NCI-H1436 (cell line): Measurements from ENCODE around the gene RAI1.

Experiments used
- DNase-seq: peaks from one replicate; lab custom pipeline; 2025; lab: John Stamatoyannopoulos, UW

RAI1 gene

GRCh38 chr17:17750881-17751280, 69.6 kb downstream of the RAI1 start:
- DNase-seq: no peak

DNA sequence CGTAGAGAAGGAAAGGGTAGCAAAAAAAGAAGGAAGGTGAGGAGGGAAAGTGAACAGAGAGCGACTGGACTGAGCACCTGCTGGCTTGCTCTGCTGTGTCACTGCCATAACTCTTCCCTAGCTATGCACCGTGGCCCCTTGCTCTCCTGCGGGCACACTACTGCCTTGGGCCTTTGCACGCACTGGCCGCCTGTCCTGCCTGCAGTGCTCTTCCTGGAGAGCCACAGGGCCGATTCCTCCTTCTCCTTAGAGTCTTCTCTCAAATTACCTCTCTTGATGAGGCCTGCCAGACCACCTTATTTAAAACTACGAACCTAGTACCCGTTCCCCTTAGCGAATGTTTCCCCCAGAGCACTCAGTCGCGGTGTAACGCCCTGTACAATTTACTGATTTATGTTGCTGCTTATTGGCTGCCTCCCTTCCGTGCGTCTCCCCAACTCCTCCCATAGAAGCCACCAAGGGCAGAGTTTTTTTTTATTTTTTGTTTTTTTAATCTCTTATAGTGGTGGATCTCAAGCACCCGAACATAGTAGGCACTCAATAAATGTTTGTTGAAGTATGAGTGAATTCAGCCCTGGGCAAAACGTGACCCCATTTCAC, 70.3 kb downstream of the RAI1 start:
- DNase-seq: no peak

- peak; percentile 98 for DNase-seq
Observed at GRCh38 chr17:17752089-17752820, 71.0 kb downstream of the RAI1 start.

DNA sequence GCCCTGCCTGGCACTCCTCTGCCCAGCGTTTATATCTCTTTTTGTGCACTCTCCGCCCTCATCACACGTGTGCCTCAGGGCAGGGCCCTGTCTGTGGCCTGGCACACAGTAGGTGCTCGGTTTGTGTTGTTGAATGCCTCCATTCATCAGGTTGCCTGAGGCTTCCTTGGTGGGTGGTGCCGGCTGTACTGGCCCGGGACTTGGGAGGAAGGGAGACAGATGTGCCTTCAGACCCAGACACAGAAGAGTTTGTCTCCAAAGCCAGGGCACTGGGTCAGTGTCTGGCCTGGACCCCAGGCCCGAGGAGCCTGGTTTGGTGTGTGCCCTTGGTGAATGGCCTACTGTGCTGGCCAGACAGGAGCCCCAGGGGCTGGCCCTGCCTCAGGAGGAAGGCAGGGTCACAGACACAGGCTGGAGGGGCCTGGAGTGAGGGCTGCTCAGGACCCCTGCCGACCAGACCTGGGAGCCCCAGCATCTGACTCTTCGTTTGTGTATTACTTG, 71.6 kb downstream of the RAI1 start:
- DNase-seq: no peak

GRCh38 chr17:17754719-17755686, 73.7 kb downstream of the RAI1 start:
- no peak for DNase-seq

DNA sequence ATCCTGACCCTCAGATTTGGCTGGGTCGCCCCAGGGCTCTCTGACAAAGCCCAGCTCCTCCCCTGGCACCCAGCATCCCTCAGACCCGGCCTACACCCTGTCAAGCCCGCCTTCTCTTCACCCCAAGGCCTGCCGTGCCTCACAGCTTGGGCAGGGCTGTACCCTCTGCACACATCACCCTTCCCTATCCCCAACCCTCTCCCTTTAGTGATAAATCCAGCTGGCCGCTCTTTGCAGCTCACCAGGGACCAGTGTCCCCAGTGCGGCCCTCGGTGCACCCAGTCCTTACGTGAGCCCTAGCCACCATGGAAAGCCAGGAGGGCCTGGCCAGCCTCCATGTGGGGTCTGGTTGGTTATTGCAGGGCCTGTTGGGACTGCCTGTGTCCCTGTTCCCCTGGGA, 74.5 kb downstream of the RAI1 start:
- no peak for DNase-seq

DNA sequence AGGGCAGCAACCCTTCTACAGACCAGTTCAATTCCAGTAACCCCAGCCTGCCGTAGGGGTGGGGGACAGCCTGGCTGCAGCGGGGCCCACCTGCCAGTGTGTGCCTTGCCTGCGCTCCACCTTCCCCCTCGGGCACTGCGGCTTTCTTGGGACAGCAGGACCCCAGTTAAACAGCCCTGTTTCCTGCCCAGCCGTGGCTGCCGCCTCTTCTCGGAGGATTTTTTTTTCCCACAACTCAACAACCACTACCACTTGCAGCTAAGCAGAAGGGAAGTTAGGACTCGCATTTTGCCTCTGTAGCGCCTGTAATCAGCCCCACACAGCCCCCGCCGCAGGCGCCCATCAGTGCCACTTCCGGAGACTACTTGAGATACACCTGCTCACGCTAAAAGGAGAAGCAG, 76.1 kb downstream of the RAI1 start:
- DNase-seq: peak; percentile 72

GRCh38 chr17:17757956-17758845, 76.9 kb downstream of the RAI1 start:
- peak; percentile 76 for DNase-seq

GRCh38 chr17:17758941-17759563, 77.8 kb downstream of the RAI1 start:
- no peak for DNase-seq

- no peak for DNase-seq
Observed at GRCh38 chr17:17760350-17760749, 79.1 kb downstream of the RAI1 start.

DNA sequence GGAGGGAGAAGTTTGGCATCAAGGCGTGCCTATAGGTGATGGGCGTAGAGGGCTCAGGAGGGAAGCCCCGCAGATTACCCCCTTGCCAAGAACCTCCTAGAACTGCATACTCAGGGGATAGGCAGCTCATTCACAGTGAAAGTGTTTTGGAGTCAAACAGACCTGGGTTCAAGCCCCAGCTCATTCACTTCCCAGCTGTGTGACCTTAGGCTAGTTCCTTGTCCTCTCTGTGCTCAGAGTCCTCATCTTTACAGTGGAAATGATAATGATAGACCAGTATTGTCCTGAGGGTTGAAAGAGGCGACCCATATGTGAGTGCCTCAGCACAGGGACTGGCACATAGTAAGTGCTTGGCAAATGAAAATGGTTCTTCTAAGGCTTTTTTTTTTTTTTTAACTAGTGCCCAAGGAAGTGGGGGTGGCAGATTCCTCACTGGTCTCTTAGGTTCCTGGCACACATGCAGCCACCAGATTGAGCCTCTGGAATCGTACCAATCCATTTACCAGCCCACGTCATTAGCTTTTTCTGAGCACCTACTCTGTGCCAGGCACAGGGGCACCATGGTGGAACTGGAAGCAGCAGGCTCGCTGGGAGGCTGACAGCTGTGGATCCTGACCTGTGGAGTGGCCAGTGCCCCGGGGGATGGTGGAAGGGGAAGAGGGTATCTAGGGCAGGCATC, 79.8 kb downstream of the RAI1 start:
- no peak for DNase-seq

DNA sequence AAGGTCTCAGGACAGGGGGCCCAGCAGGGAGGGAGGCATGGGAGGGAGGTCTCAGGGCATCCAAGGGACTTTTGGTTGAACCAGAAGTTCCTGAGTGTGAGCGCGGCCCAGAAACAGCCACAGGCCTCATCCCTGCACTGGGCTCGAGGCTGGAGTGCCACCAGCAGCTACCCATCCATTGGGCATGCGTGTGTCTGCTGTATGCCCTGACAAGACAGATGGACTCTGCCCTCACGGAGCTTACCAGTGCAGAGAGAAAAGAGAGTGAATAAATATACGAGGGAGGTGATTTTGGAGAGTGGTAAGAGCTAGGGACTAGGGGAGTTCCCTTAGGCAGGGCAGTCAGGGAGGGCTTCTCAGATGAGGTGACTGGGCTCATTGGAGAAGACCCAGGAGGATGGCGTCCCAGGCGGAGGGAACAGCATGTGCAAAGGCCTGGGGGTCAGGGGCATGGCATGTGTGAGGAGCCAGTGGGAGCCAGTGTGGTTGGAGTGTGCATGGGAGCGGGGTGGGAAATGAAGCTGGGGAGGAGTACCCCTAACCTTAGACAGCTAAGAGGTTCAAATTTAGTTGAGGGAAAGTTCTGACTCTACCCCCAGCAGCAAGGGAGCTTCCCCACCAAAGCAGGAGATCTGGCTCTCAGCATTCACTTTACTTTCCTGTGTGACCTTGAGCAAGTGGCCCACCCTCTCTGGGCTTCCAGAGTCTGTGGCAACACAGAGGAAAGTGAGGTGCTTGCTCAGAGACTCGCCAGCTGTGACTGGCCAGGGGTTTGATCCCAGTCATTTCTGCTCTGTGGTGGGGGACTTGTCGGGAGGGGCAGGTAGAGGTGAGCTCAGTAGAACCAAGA, 80.9 kb downstream of the RAI1 start:
- DNase-seq: no peak

- DNase-seq: no peak
Observed at GRCh38 chr17:17762744-17763105, 81.5 kb downstream of the RAI1 start.

- DNase-seq: no peak
Observed at GRCh38 chr17:17763136-17763535, 81.9 kb downstream of the RAI1 start.

GRCh38 chr17:17763734-17764133, 82.5 kb downstream of the RAI1 start:
- DNase-seq: no peak

GRCh38 chr17:17765359-17766076, 84.3 kb downstream of the RAI1 start:
- no peak for DNase-seq

DNA sequence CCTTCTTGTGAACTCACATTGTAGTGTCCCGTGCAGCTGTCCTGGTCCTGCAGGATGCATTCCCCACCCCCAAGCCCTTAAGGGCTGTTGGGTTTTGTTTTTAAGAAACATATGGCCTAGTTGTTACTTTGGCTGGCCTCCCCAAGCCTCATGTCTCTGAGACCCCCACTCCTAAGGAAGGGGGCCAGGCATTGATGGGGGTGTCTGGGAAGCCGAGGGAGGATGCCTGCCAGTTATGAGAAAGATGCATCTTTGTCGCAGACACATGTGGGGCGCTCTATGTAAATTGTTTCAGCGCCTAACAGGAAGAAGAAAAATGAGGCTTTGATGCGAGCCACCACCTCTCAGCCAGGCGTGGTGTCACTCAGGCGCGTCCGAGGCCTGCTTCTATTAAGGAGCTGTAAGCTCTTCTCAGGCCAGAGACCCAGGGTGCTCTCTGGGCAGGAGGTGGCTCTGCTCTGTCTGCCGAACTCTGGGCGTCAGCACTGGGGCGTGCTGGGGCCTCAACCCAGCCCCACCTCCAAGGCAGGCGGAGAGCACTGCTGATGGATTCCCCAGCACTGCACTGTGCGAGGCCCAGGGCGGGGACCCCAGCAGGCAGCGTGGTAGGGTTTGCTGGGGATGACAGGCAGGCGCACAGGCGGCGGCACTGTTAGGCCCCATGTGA, 85.0 kb downstream of the RAI1 start:
- DNase-seq: no peak

GRCh38 chr17:17766744-17767120, 85.5 kb downstream of the RAI1 start:
- no peak for DNase-seq
